ENCODE data around the gene NSMF.

DNA sequence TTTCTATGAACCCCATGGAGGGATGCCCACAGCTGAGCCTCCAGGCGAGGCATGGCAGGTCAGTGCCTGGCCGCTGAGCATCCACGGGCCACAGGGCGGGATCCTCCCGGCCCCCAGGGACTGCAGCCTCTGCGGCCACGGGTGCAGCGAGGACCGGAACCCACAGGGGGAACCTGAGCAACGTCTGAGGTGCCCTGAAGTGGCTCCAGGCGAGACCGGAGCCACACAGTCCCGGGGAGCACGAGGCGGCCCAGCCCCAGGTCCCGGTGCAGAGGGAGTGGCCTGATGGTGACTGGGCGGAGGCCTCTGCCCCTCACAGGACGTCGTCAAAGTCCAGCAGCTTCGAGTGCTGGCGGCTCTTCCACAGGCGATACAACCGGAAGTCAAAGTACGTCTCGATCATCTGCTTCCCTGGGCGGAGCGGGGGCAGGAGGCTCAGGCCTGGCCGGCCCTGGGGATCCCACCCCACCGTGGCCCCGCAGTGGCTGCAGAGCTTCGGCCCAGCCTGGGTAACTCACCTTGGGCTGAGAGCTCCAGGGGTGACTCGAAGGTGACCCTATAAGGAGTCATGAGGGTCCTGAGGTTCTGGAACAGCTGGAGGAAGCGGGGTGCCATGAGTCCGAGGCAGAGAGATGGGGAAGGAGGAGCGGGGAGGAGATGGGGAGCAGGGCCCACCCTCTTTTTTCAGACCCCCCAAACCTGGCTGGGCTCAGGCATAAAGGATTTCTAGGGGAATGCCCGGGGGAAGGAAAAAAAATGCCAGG, 9.9 kb downstream of the NSMF start:
- TF ChIP-seq, protein P1, sequence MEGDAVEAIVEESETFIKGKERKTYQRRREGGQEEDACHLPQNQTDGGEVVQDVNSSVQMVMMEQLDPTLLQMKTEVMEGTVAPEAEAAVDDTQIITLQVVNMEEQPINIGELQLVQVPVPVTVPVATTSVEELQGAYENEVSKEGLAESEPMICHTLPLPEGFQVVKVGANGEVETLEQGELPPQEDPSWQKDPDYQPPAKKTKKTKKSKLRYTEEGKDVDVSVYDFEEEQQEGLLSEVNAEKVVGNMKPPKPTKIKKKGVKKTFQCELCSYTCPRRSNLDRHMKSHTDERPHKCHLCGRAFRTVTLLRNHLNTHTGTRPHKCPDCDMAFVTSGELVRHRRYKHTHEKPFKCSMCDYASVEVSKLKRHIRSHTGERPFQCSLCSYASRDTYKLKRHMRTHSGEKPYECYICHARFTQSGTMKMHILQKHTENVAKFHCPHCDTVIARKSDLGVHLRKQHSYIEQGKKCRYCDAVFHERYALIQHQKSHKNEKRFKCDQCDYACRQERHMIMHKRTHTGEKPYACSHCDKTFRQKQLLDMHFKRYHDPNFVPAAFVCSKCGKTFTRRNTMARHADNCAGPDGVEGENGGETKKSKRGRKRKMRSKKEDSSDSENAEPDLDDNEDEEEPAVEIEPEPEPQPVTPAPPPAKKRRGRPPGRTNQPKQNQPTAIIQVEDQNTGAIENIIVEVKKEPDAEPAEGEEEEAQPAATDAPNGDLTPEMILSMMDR (IDR thresholded peaks at IDR 0.05): no peak
- no peak for TF ChIP-seq EZH2 (IDR thresholded peaks at IDR 0.05; ENCODE audit: borderline replicate concordance, insufficient read depth, low read depth, low read length, poor library complexity, severe bottlenecking)

All from B cell (primary cell).